HG03175 (cell line): ENCODE data around the gene MELK.
"Not testable (repeated sequence)": the region's sequence is repeated elsewhere in the genome, so short reads cannot be mapped to it uniquely, and the experiment has no call there.

ENCODE experiments used
- ATAC-seq: cut with Tn5 transposase; IDR thresholded peaks from one replicate; pipeline ENCODE4 v1.9.1; 2021; ENCODE audit warnings: mild to moderate bottlenecking, moderate library complexity; ENCODE audit not compliant: unreplicated experiment

The MELK gene

GRCh38 chr9:36572515-36573418, at the start of gene MELK:
MELK (plus strand) TSS chr9:36572895; CDS start chr9:36581682, 8,787 bp downstream.
- ATAC-seq: peak; percentile 79

GRCh38 chr9:36530224-36530623, 42.5 kb upstream of the MELK start:
- no peak for ATAC-seq

- no peak for ATAC-seq
These were observed 40.3 kb upstream of the MELK start for GRCh38 chr9:36532353-36532752.

DNA sequence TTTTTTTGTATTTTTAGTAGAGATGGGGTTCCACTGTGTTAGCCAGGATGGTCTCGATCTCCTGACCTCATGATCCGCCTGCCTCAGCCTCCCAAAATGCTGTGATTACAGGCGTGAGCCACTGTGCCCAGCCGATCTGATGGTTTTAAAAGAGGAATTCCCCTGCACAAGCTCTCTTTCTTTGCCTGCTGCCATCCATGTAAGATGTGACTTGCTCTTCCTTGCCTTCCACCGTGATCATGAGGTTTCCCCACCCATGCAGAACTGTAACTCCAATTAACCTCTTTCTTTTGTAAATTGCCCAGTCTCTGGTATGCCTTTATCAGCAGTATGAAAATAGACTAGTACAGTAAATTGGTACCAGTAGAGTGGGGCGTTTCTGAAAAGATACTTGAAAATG, 39.0 kb upstream of the MELK start:
- ATAC-seq: not testable (repeated sequence)

GRCh38 chr9:36535107-36535506, 37.6 kb upstream of the MELK start:
- ATAC-seq: no peak

DNA sequence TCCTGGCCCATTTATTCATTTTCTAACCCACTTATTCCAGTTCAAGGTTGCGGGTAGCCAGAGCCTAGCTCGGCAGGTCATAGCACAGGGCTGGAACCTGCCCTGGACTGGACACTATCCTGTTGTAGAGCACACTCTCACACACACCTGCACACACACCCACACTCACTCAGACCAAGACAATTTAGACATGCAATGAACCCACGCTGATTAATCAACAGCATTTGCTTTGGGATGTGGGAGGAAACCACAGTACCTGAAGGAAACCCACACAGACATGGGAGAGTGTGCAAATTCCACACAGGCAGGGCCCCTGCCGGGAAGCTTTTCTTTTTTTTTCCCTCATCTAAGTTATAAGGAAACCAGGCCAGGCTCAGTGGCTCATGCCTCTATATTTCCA, 34.8 kb upstream of the MELK start:
- no peak for ATAC-seq

DNA sequence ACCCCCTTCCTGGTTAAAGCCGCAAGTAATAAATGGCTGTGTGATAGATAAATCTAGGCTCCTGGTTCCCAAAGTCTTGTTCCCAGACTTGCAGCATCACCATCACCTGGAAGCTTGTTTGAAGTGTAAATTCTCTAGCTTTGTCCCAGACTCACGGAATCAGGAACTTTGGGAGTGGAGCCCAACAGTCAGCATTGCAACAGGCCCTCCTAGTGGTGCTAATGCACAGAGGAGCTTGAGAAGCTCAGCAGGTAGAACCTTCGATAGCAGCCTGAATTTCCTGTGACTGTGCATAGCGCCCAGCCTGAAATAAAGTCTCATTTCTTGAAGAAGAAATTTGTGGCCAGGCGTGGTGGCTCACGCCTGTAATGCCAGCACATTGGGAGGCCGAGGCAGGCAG, 30.3 kb upstream of the MELK start:
- no peak for ATAC-seq

DNA sequence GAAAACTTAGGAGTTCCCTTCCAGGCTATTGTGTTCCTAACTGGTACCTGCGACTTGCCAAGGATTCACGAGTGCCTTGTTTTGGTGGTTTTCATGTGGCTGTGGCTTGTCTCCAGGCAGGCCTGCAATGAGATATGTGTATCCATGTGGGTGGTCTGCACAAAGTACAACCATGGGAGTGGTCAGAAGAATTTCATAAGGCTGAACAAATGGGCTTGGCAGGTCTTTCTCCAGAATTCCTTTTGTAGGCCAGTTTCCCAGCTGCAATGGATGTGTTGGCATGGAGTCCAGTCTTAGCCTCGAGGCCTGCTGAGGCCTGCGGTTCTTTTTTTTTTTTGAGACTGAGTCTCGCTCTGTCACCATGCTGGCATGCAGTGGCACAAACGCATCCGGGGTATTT, 28.8 kb upstream of the MELK start:
- no peak for ATAC-seq

GRCh38 chr9:36547598-36547997, 25.1 kb upstream of the MELK start:
- no peak for ATAC-seq

DNA sequence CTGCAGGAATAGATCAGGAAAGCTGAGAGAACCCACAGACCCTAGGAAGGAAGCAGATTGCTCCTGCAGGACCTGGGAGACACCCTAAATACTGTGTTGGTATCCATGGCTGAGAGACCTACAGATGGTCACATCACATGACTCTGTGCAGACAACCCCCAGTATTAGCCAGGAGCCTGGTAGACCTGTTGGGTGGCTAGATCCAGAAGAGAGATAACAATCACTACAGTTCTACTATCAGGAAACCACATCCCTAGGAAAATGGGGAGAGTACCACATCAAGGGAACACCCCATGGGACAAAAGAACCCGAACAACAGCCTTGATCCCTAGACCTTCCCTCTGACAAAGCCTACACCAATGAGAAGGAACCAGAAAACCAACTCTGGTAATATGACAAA, 24.2 kb upstream of the MELK start:
- no peak for ATAC-seq

DNA sequence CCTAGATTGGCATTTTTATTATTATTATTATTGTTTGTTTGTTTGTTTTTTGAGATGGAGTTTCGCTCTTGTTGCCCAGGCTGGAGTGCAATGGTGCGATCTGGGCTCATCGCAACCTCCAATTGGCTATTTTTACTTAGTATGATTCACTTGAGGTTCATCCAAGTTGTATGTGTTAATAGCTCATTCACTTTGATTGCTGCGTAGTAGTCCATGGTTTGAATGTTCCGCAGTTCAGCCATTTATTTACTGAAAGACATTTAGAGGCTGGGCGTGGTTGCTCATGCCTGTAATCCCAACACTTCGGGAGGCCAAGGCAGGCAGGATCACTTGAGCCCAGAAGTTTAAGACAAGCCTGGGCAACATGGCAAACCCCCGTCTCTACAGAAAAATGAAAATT, 22.6 kb upstream of the MELK start:
- ATAC-seq: no peak

- not testable (repeated sequence) for ATAC-seq
These were observed 22.0 kb upstream of the MELK start for GRCh38 chr9:36550631-36551098.

DNA sequence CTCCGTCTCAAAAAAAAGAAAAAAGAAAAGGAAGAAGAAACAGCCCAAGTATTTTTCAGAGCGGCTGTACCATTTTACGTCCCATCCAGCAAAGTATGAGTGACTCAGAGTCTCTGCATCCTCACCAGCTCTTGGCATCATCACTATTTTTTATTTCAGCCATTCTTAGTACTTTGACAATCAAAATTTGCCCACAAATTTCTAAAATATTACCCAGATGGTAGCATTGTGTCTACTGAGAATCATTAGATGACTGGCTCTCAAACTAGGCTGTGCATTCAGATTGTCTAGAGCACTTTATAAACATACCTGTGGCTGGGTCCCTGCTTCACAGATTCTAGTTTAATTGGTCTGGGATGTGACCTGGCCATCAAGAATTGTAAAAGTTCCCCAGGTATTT, 21.6 kb upstream of the MELK start:
- ATAC-seq: no peak

GRCh38 chr9:36551910-36552309, 20.8 kb upstream of the MELK start:
- no peak for ATAC-seq

DNA sequence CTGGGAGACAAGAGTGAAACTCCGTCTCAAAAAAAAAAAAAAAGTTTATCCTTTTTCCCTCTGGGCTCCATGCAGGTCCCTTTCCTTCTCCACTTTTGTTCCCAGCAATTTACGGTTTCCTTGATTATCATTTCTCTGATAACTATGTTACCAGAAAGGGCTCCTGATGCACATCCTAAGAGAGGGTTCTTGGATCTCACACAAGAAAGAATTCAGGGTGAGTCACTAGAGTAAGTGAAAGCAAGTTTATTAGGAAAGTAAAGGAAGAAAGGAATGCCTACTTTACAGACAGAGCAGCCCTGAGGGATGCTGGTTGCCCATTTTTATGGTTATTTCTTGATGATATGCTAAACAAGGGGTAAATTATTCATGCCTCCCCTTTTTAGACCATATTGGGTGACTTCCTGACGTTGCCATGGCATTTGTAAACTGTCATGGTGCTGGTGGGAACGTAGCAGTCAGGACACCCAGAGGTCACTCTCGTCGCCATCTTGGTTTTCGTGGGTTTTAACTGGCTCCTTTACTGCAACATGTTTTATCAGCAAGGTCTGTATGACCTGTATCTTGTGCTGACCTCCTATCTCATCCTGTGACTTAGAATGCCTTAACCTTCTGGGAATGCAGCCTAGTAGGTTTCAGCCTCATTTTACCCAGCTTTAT, 13.5 kb upstream of the MELK start:
- ATAC-seq: no peak

DNA sequence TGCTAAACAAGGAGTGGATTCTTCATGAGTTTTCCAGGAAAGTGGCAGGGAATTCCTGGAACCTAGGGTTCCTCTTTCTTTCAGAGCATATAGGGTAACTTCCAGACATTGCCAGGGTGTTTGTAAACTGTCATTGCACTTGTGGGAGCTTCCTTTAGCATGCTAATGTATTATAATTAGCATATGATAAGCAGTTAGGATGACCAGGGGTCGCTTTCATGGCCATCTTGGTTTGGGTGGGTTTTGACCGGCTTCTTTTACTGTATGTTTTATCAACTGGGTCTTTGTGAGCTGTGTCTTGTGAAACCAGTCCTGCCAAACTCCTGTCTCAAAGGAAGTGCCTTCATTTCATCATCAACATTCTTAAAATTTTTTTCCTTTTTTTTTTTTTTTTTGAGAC, 11.9 kb upstream of the MELK start:
- no peak for ATAC-seq

- not testable (repeated sequence) for ATAC-seq
These were observed 9.9 kb upstream of the MELK start for GRCh38 chr9:36562801-36563200.

GRCh38 chr9:36566813-36567221, 5.9 kb upstream of the MELK start:
- ATAC-seq: no peak

DNA sequence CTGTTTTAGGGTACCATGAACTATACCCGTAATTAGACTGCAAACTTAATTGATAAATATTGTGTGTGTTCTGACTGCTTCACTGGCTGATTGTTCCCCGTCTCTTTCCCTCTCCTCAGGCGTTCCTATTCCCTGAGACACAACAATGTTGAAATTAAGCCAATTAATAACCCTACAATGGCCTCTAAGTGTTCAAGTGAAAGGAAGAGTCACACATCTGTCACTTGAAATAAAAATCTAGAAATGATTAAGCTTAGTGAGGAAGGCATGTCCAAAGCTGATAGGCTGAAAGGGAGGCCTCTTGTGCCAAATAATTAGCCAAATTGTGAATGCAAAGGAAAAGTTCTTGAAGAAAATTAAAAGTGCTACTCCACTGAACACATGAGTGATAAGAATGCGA, 4.0 kb upstream of the MELK start:
- not testable (repeated sequence) for ATAC-seq

GRCh38 chr9:36571333-36571732, 1.4 kb upstream of the MELK start:
- no peak for ATAC-seq

GRCh38 chr9:36574045-36574444, 1.4 kb downstream of the MELK start:
- not testable (repeated sequence) for ATAC-seq

- ATAC-seq: no peak
These were observed 2.8 kb downstream of the MELK start for GRCh38 chr9:36575411-36575882.
